ENCODE data around the gene CCDC106.

DNA sequence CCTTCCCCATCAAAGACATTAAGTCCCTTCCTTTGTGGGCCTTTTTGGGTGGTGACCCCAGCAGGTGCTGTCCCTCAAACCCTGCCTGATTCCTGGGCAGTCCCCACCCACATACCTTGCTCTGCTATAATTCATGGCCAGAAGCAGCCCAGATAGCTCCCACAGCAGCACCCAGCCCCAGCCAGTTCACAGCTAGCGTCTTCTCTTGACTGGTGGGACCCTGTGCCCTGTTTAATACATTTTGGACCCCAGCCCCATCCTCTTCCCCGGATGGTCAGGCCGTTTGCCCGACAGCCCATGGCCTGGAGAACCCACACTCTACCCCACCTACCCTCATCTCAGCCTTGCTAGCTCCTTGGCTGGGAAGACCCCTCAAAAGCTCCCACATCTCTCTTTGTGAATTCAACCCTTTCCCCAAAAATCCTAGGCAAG is 2.1 kb downstream of the CCDC106 start:
- TF ChIP-seq POLR2AphosphoS5 (IDR thresholded peaks at IDR 0.05; ENCODE audit: borderline replicate concordance, low read depth, low read length) (no peak), EZH2 (IDR thresholded peaks at IDR 0.05) (no peak), FOXP2 (optimal IDR thresholded peaks at IDR 0.05; ENCODE audit: control extremely low read depth, extremely low read length, insufficient read depth) (no peak)
